ENCODE measurements around the gene KCNN1. TPM values are rescaled to one million over a fixed set of nuclear protein-coding genes. Genes with fewer than 3 reads are reported as not detected.
A peak's percentile ranks its signal among the peaks of the same experiment; 100 is the strongest.

The KCNN1 gene
- total and polyA plus RNA-seq, 2 of the 13 experiments (the other 11 are each of a cell fraction or from before 2014, with no cell fraction given), result 0.04 TPM; not detected in 1

DNA sequence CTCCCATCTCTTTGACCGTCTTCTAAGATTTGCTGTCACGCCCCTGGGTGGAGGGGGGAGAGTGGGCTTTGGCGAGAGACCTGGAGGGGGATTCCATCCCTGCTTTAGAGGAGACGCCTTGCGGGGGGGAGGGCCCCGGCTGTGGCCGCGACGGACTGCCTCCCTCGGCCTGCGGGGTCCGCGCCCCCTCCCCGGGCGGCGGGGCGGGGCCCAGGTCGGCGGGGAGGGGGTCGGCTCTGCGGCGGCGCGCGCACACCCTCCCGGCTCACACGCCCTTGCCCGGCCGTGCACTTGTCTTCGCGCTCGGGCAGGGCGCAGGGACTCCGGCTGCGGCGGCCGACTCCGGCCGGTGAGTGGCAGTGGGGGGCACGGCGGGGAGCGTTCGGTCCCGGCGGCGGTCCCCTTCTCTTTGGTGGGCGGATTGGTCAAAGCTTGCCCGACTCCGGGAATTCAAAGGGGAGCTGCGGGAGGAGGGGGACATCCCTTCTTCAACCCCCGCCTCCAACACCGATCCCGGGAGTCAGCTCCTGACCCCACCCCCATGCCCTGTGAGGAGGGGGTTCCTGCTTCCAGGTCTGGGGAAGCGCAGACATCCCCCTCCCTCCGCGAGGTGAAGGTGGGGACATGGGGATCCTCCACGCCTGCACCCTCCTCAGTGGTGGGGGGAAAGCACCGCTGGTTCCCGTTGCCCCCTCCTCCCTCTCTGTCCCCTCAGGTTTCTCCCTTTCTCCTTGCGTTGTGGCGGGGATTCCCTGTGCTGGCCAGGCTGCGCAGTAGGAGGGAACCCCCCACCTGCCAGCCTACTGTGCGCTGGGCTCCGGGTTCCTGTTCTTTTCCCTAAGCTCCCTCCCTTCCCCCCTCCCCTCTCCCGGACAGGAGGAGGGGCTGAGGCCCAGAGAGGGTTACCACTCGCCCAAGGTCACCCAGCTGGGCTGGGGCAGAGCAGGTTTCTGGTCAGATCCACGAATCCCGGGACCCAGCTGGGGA, 14.6 kb upstream of the KCNN1 start:
- Histone ChIP-seq H3K27me3 (ENCODE audit: control insufficient read depth in 1 of 2, insufficient read depth in 2 of 2, low read length in 2 of 2) (peaks cover 27 to 58% of the 10 kb centered on the region in 2 experiments), H3K4me3 (replicated peaks in 1 of 3; ENCODE audit: insufficient read depth in 1 of 3, low read depth in 2 of 3, low read length in 3 of 3) (no peak overlapping the region), H2AFZ (ENCODE audit: low read length) (no peak overlapping the region), H3K4me1 (ENCODE audit: insufficient read depth, low read length) (peaks cover 56% of the 10 kb centered on the region), H3K79me2 (ENCODE audit: insufficient read depth, low read length) (no peaks in the 10 kb centered on the region), H3K9me3 (ENCODE audit: low read length) (no peaks in the 10 kb centered on the region), H3K36me3 (replicated peaks in 1 of 2; ENCODE audit: control insufficient read depth in 1 of 2, insufficient read depth in 2 of 2, low read length in 2 of 2) (no peaks in the 10 kb centered on the region), H3K27ac (ENCODE audit: extremely low read length, insufficient read depth, low read length) (no peak overlapping the region), H3K9ac (ENCODE audit: insufficient read depth, low read depth, low read length) (no peak overlapping the region), H4K20me1 (ENCODE audit: insufficient read depth, low read length) (no peaks in the 10 kb centered on the region), H3K4me2 (ENCODE audit: low read depth, low read length) (no peak overlapping the region; the same call in 1 of the 2 replicates)
- TF ChIP-seq IKZF1 (IDR thresholded peaks at IDR 0.05) (no peak), EZH2 (conservative IDR thresholded peaks at IDR 0.05; ENCODE audit: low read depth, low read length) (0 out of 2 replicates have a peak, but pooled peaks have one; percentile 44), ZNF768 (CRISPR knock-in tag; IDR thresholded peaks at IDR 0.05) (peak; percentile 99)
- WGBS (ENCODE audit: low lambda C conversion rate), result 12% methylated on average over 19 of the region's 68 CpGs
- FAIRE-seq (no peak), ATAC-seq (no peak), DNase-seq (ENCODE audit: low spot score) (no peak)
- ChIA-PET POLR2A (no interaction called here), CTCF (ENCODE audit: low intra/inter-chr PET ratio, low total read pairs) (no interaction called here)
- BruUV-seq (replicated peaks), result no TSS peak
- in situ Hi-C loops (cut with HindIII; ENCODE audit: extremely low pct_ligation_motif_present, low pct_unique_long_range_greater_than_20kb), result loop anchor here (5.0 kb wide), 1 partner anchor 40 kb away; no protein-coding TSS in a partner anchor
- intact Hi-C loops (cut with micrococcal nuclease; ENCODE audit: unreplicated experiment), result no loop called here

GRCh38 chr19:17953316-17953801, 13.5 kb upstream of the KCNN1 start:
- WGBS (ENCODE audit: low lambda C conversion rate), result 12% methylated on average over 6 of the region's 7 CpGs
- Histone ChIP-seq H4K20me1 (ENCODE audit: insufficient read depth, low read length) (no peaks in the 10 kb centered on the region), H3K27ac (ENCODE audit: extremely low read length, insufficient read depth, low read length) (no peak overlapping the region), H3K27me3 (ENCODE audit: control insufficient read depth in 1 of 2, insufficient read depth in 2 of 2, low read length in 2 of 2) (peaks cover 30 to 60% of the 10 kb centered on the region in 2 experiments), H3K9ac (ENCODE audit: insufficient read depth, low read depth, low read length) (no peak overlapping the region), H3K4me1 (ENCODE audit: insufficient read depth, low read length) (peaks cover 54% of the 10 kb centered on the region), H3K36me3 (replicated peaks in 1 of 2; ENCODE audit: control insufficient read depth in 1 of 2, insufficient read depth in 2 of 2, low read length in 2 of 2) (no peaks in the 10 kb centered on the region), H2AFZ (ENCODE audit: low read length) (no peak overlapping the region), H3K4me2 (ENCODE audit: low read depth, low read length) (no peak overlapping the region), H3K79me2 (ENCODE audit: insufficient read depth, low read length) (no peaks in the 10 kb centered on the region), H3K4me3 (replicated peaks in 1 of 3; ENCODE audit: insufficient read depth in 1 of 3, low read depth in 2 of 3, low read length in 3 of 3) (no peak overlapping the region), H3K9me3 (ENCODE audit: low read length) (no peaks in the 10 kb centered on the region)
- ChIA-PET CTCF (ENCODE audit: low intra/inter-chr PET ratio, low total read pairs) (no interaction called here), POLR2A (no interaction called here)
- FAIRE-seq (no peak), ATAC-seq (no peak), DNase-seq (ENCODE audit: low spot score) (no peak)
- TF ChIP-seq ZNF232 (CRISPR knock-in tag; IDR thresholded peaks at IDR 0.05; ENCODE audit: borderline replicate concordance) (no peak), ZNF431 (CRISPR knock-in tag; IDR thresholded peaks at IDR 0.05; ENCODE audit: borderline replicate concordance, low read depth) (no peak), PPARG (CRISPR knock-in tag; conservative IDR thresholded peaks at IDR 0.05) (no peak), ZBTB20 (CRISPR knock-in tag; IDR thresholded peaks at IDR 0.05; ENCODE audit: borderline replicate concordance, low read depth) (no peak), TRIM24 (CRISPR knock-in tag; IDR thresholded peaks at IDR 0.05) (no peak)
- BruUV-seq (replicated peaks), result no TSS peak
- in situ Hi-C loops (cut with HindIII; ENCODE audit: extremely low pct_ligation_motif_present, low pct_unique_long_range_greater_than_20kb) (loop anchor here (5.0 kb wide), 1 partner anchor 39 kb away; no protein-coding TSS in a partner anchor), intact Hi-C loops (cut with micrococcal nuclease; ENCODE audit: unreplicated experiment) (no loop called here)
